ENCODE data around the gene PTPRS.

- no peak for TF ChIP-seq YY1 (IDR thresholded peaks at IDR 0.05; ENCODE audit: insufficient read depth, insufficient read length)
- no peak for TF ChIP-seq ZNF274 (IDR thresholded peaks at IDR 0.05; ENCODE audit: low read depth, low read length)
Observed at GRCh38 chr19:5329141-5329540, 11.5 kb downstream of the PTPRS start.
